ENCODE results near the gene EPS15.
"Not testable (repeated sequence)": the region's sequence is repeated elsewhere in the genome, so short reads cannot be mapped to it uniquely, and the experiment has no call there.

DNA sequence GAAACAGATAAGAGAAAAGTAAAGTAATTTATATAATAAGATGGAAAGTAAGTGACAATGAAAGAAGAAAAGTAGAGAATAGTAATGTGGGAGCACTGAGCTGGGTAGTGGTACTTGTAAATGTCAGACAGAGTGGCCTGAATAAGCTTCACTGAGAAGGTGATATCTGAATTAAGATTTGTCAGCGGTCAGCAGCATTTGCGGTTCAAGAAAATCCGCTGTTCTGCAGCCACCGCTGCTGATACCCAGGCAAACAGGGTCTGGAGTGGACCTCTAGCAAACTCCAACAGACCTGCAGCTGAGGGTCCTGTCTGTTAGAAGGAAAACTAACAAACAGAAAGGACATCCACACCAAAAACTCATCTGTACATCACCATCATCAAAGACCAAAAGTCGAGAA is 132.8 kb downstream of the EPS15 start:
- not testable (repeated sequence) for TF ChIP-seq CTCF (IDR thresholded peaks at IDR 0.05); POLR2AphosphoS5 (IDR thresholded peaks at IDR 0.05; ENCODE audit: low read depth, low read length); SIN3A (IDR thresholded peaks at IDR 0.05; ENCODE audit: borderline replicate concordance, insufficient read depth, low read depth, low read length); TCF7L2 (IDR thresholded peaks at IDR 0.05; ENCODE audit: low read depth, low read length)
- TF ChIP-seq, protein P1, sequence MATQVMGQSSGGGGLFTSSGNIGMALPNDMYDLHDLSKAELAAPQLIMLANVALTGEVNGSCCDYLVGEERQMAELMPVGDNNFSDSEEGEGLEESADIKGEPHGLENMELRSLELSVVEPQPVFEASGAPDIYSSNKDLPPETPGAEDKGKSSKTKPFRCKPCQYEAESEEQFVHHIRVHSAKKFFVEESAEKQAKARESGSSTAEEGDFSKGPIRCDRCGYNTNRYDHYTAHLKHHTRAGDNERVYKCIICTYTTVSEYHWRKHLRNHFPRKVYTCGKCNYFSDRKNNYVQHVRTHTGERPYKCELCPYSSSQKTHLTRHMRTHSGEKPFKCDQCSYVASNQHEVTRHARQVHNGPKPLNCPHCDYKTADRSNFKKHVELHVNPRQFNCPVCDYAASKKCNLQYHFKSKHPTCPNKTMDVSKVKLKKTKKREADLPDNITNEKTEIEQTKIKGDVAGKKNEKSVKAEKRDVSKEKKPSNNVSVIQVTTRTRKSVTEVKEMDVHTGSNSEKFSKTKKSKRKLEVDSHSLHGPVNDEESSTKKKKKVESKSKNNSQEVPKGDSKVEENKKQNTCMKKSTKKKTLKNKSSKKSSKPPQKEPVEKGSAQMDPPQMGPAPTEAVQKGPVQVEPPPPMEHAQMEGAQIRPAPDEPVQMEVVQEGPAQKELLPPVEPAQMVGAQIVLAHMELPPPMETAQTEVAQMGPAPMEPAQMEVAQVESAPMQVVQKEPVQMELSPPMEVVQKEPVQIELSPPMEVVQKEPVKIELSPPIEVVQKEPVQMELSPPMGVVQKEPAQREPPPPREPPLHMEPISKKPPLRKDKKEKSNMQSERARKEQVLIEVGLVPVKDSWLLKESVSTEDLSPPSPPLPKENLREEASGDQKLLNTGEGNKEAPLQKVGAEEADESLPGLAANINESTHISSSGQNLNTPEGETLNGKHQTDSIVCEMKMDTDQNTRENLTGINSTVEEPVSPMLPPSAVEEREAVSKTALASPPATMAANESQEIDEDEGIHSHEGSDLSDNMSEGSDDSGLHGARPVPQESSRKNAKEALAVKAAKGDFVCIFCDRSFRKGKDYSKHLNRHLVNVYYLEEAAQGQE (IDR thresholded peaks at IDR 0.05; ENCODE audit: insufficient read depth in 1 of 2, low read depth in 2 of 2, low read length in 1 of 2) = not testable (repeated sequence)

Measured in Panc1 (cell line).